IMR-90 (cell line): ENCODE results near the gene OR8B3. TPM values are rescaled to one million over a fixed set of nuclear protein-coding genes. Genes with fewer than 3 reads are reported as not detected.

Source experiments
- ATAC-seq: fragments of 200-7000 bp; cut with Tn5 transposase; 2 replicates; pipeline ENCODE4 v1.9.1; 2020; ENCODE audit warnings: low read depth, mild to moderate bottlenecking, moderate library complexity
- BruUV-seq: library from RNA; stranded (reverse); fragments of 400-500 nt; replicated peaks from 2 replicates; lab custom pipeline; 2021; lab: Mats Ljungman, UMichigan
- CTCF ChIA-PET: fragments of 300-600 bp; formaldehyde crosslinking; extraction: SDS; loops from one replicate; lab custom pipeline; 2021; ENCODE audit warnings: antibody characterized with exemption; lab: Yijun Ruan, JAX
- POLR2A ChIA-PET: fragments of 300-600 bp; sonication (Branson Sonifier 250); formaldehyde crosslinking; loops from one replicate; lab custom pipeline; 2022; ENCODE audit warnings: antibody characterized with exemption; ENCODE audit not compliant: unreplicated experiment; lab: Charles Lee
- DNase-seq: peaks from one replicate; pipeline ENCODE4 v3.0.0; 2013
- H2AFZ ChIP-seq: replicated peaks from 2 replicates; pipeline ENCODE3; 2013; ENCODE audit warnings: low read length, mild to moderate bottlenecking; ENCODE audit not compliant: poor library complexity
- H2AK5ac ChIP-seq: 2 replicates; pipeline ENCODE4 v1.6.1; 2013; ENCODE audit warnings: low read depth, low read length, inconsistent platforms
- H2AK9ac ChIP-seq: replicated peaks from 2 replicates; pipeline ENCODE3; 2013; ENCODE audit warnings: mild to moderate bottlenecking, low read depth, low read length, moderate library complexity; ENCODE audit not compliant: poor library complexity
- H2BK120ac ChIP-seq: 2 replicates; pipeline ENCODE4 v1.6.1; 2013; ENCODE audit warnings: low read depth, low read length, inconsistent platforms
- H2BK15ac ChIP-seq: 3 replicates; pipeline ENCODE4 v1.6.1; 2013; ENCODE audit warnings: low read depth, low read length, inconsistent platforms
- H2BK20ac ChIP-seq: 2 replicates; pipeline ENCODE4 v1.6.1; 2013; ENCODE audit warnings: low read depth, mild to moderate bottlenecking, inconsistent platforms, low read length, moderate library complexity
- H2BK5ac ChIP-seq: 2 replicates; pipeline ENCODE4 v1.6.1; 2013; ENCODE audit warnings: mild to moderate bottlenecking, low read depth, low read length, inconsistent platforms; ENCODE audit not compliant: poor library complexity, severe bottlenecking
- H3K14ac ChIP-seq: replicated peaks from 2 replicates; pipeline ENCODE4 v1.6.1; 2013; ENCODE audit warnings: low read depth, low read length, inconsistent platforms
- H3K18ac ChIP-seq: 2 replicates; pipeline ENCODE4 v1.6.1; 2013; ENCODE audit warnings: low read depth, low read length, control low read depth
- H3K23ac ChIP-seq: 2 replicates; pipeline ENCODE4 v1.6.1; 2013; ENCODE audit warnings: low read depth, low read length, inconsistent platforms
- H3K27ac ChIP-seq: 2 replicates; pipeline ENCODE4 v1.5.1; 2013; ENCODE audit warnings: mild to moderate bottlenecking, control low read depth, low read length; ENCODE audit not compliant: insufficient read depth
- H3K27me3 ChIP-seq: 2 replicates; pipeline ENCODE4 v1.6.1; 2013; ENCODE audit warnings: low read length; ENCODE audit not compliant: control insufficient read depth, insufficient read depth
- H3K36me3 ChIP-seq: 2 replicates; pipeline ENCODE4 v1.6.1; 2013; ENCODE audit warnings: low read length, mixed read lengths; ENCODE audit not compliant: control insufficient read depth, insufficient read depth
- H3K4ac ChIP-seq: 2 replicates; pipeline ENCODE4 v1.6.1; 2013; ENCODE audit warnings: low read depth, low read length, inconsistent platforms
- H3K4me1 ChIP-seq: 2 replicates; pipeline ENCODE4 v1.6.1; 2013; ENCODE audit warnings: low read length, mixed read lengths; ENCODE audit not compliant: control insufficient read depth, insufficient read depth
- H3K4me2 ChIP-seq: 2 replicates; pipeline ENCODE4 v1.6.1; 2013; ENCODE audit warnings: low read depth, mild to moderate bottlenecking, control low read depth, low read length, moderate library complexity
- H3K4me3 ChIP-seq: 2 replicates; pipeline ENCODE4 v1.5.1; 2013; ENCODE audit warnings: low read depth, mild to moderate bottlenecking, control low read depth, low read length, moderate library complexity; ENCODE audit not compliant: insufficient read depth
- H3K56ac ChIP-seq: 2 replicates; pipeline ENCODE4 v1.6.1; 2013; ENCODE audit warnings: low read length, inconsistent platforms; ENCODE audit not compliant: insufficient read depth; ENCODE audit errors: extremely low read depth
- H3K79me1 ChIP-seq, 2 experiments: 2 replicates each; pipeline ENCODE4 v1.6.1; 2013; ENCODE audit warnings: low read length in 2 of 2, inconsistent platforms in 1 of 2, low read depth in 1 of 2
- H3K9ac ChIP-seq: 2 replicates; pipeline ENCODE4 v1.6.1; 2013; ENCODE audit warnings: low read depth, low read length, control low read depth
- H3K9me1 ChIP-seq: 2 replicates; pipeline ENCODE4 v1.6.1; 2013; ENCODE audit warnings: low read length, inconsistent platforms; ENCODE audit not compliant: insufficient read depth
- H3K9me3 ChIP-seq: 2 replicates; pipeline ENCODE4 v1.6.1; 2013; ENCODE audit warnings: low read length; ENCODE audit not compliant: control insufficient read depth, insufficient read depth
- H4K20me1 ChIP-seq: 2 replicates; pipeline ENCODE4 v1.6.1; 2013; ENCODE audit warnings: low read length, inconsistent platforms; ENCODE audit not compliant: insufficient read depth
- H4K5ac ChIP-seq: 2 replicates; pipeline ENCODE4 v1.6.1; 2013; ENCODE audit warnings: mild to moderate bottlenecking, low read depth, low read length, control low read depth
- H4K8ac ChIP-seq, 2 experiments: 2 replicates each; pipeline ENCODE4 v1.6.1; 2013; ENCODE audit warnings: low read depth in 2 of 2, low read length in 2 of 2, control low read depth in 1 of 2, inconsistent platforms in 1 of 2
- H4K91ac ChIP-seq: 2 replicates; pipeline ENCODE4 v1.6.1; 2013; ENCODE audit warnings: low read depth, low read length, inconsistent platforms; ENCODE audit not compliant: insufficient read depth
- CEBPB ChIP-seq: IDR thresholded peaks from 2 replicates; pipeline ENCODE4 v1.6.1; 2012; ENCODE audit warnings: low read depth, low read length, improper control_type of control experiment
- MXI1 ChIP-seq: IDR thresholded peaks from 2 replicates; pipeline ENCODE4 v1.6.1; 2012; ENCODE audit warnings: low read depth, mild to moderate bottlenecking, low read length, moderate library complexity, borderline replicate concordance
- POLR2A ChIP-seq: IDR thresholded peaks from 2 replicates; pipeline ENCODE4 v1.6.1; 2012; ENCODE audit warnings: mild to moderate bottlenecking, low read depth, low read length
- RFX5 ChIP-seq: IDR thresholded peaks from 2 replicates; pipeline ENCODE4 v1.8.0; 2012; ENCODE audit warnings: low read depth, mild to moderate bottlenecking, low read length, moderate library complexity
- SMC3 ChIP-seq: fragments of 150-350 bp; IDR thresholded peaks from 2 replicates; pipeline ENCODE4 v1.6.1; 2016; ENCODE audit warnings: low read depth, mild to moderate bottlenecking, antibody characterized with exemption, low read length, moderate library complexity
- WGBS, 2 experiments: methylation state at CpG; one replicate each; pipeline versions ENCODE4 v1.1.5 to v1.1.7; 2013; ENCODE audit warnings: missing lambda C conversion rate in 2 of 2; ENCODE audit not compliant: insufficient read length in 1 of 2; ENCODE audit errors: extremely low coverage in 2 of 2; 5-methylcytosine and 5-hydroxymethylcytosine counted together
- dilution Hi-C: fragments of 300-500 bp; cut with HindIII; formaldehyde crosslinking; loops from one replicate; pipeline ENCODE4 v1.14.3; 2018; ENCODE audit warnings: low sequenced_read_pairs; ENCODE audit not compliant: unreplicated experiment
- in situ Hi-C: fragments of 300-500 bp; cut with MboI; formaldehyde crosslinking; loops from 3 replicates; pipeline ENCODE4 v1.14.3; 2019; ENCODE audit warnings: low sequenced_read_pairs, inconsistent platforms, mixed read lengths
- intact Hi-C: fragments of 100-400 bp; cut with micrococcal nuclease; formaldehyde crosslinking; loops from 2 replicates; pipeline ENCODE4 v1.10.0; 2022
- polyA plus RNA-seq, 3 experiments: library from polyadenylated mRNA; depleted of rRNA; stranded (reverse); fragments of >200 nt; gene quantifications; 2 replicates each; pipeline ENCODE4 v1.2.3, GENCODE V29; 2012; ENCODE audit warnings: low replicate concordance in 1 of 3
- total RNA-seq: library from RNA; depleted of rRNA; stranded (reverse); fragments of >200 nt; gene quantifications from 2 replicates; pipeline ENCODE4 v1.2.3, GENCODE V29; 2012

The OR8B3 gene
- total and polyA plus RNA-seq, 2 of the 4 experiments (the other 2 are of a cell fraction) = not detected

- Histone ChIP-seq H4K91ac (no peak overlapping the region), H2BK5ac (no peak overlapping the region), H4K20me1 (no peaks in the 10 kb centered on the region), H2AK5ac (no peak overlapping the region), H3K18ac (no peak overlapping the region), H3K9me1 (no peaks in the 10 kb centered on the region), H2AK9ac (no peak overlapping the region), H2BK120ac (no peak overlapping the region), H3K9me3 (no peaks in the 10 kb centered on the region), H3K79me1 (no peaks in the 10 kb centered on the region), H3K14ac (no peak overlapping the region), H3K4me2 (no peak overlapping the region), H3K4me1 (no peaks in the 10 kb centered on the region), H3K4me3 (no peak overlapping the region), H4K5ac (no peak overlapping the region), H3K4ac (no peak overlapping the region), H2BK20ac (no peak overlapping the region), H3K36me3 (no peaks in the 10 kb centered on the region), H3K27me3 (no peaks in the 10 kb centered on the region), H2AFZ (no peak overlapping the region), H2BK15ac (no peak overlapping the region), H3K9ac (no peak overlapping the region), H4K8ac (no peak overlapping the region), H3K56ac (no peak overlapping the region), H3K23ac (no peak overlapping the region), H3K27ac (no peak overlapping the region)
- DNase-seq (no peak), ATAC-seq (no peak)
- POLR2A ChIA-PET = no interaction called here
- no CpG with 5 or more reads among the region's 2 CpGs for WGBS, 2 experiments
- TF ChIP-seq POLR2A (no peak), SMC3 (no peak), RFX5 (no peak), CEBPB (no peak), MXI1 (no peak)
- no TSS peak for BruUV-seq
- CTCF ChIA-PET = interaction anchor here (0.7 kb wide), 1 partner anchor 300 kb away, joined by 6 read pairs; no protein-coding TSS in a partner anchor
- in situ Hi-C loops = no loop called here
- intact Hi-C loops = no loop called here
- dilution Hi-C loops = no loop called here
Observed at GRCh38 chr11:124359566-124359965, 39.3 kb downstream of the OR8B3 start.
